HuH-7 (cell line): Measurements from ENCODE around the gene TEAD1.
A peak's percentile ranks its signal among the peaks of the same experiment; 100 is the strongest.

ENCODE experiments used
- DNase-seq: peaks from one replicate; pipeline ENCODE4 v3.0.0; 2011; ENCODE audit warnings: low spot score

Gene TEAD1

GRCh38 chr11:12673924-12674570, at the start of gene TEAD1:
TEAD1 (plus strand) TSS chr11:12674421.
- peak; percentile 94 for DNase-seq

GRCh38 chr11:12624595-12624994, 49.6 kb upstream of the TEAD1 start:
- DNase-seq, result no peak

- no peak for DNase-seq
Observed at GRCh38 chr11:12625438-12626071, 48.7 kb upstream of the TEAD1 start.

- DNase-seq, result no peak
Observed at GRCh38 chr11:12626616-12627015, 47.6 kb upstream of the TEAD1 start.

- no peak for DNase-seq
Observed at GRCh38 chr11:12628314-12628713, 45.9 kb upstream of the TEAD1 start.

- DNase-seq, result no peak
Observed at GRCh38 chr11:12629601-12630313, 44.5 kb upstream of the TEAD1 start.

DNA sequence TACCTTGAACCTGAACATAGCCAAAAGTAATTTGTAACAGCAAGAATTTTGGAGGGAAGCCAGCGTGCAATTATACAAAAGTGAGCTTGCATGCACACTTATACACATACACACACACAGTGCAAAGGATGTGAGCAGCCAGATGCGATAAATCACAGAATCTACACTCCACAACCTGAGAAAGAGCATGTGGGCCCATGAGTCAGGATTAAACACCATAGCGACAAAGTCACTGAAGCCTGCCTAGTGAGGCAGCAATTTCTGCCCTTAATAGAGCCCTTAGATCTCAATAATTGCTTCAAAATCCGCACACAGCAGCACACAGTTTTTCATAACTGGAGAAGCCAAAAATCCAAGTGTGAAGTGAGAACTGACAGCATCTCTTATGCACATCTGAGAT, 42.6 kb upstream of the TEAD1 start:
- DNase-seq, result no peak

DNA sequence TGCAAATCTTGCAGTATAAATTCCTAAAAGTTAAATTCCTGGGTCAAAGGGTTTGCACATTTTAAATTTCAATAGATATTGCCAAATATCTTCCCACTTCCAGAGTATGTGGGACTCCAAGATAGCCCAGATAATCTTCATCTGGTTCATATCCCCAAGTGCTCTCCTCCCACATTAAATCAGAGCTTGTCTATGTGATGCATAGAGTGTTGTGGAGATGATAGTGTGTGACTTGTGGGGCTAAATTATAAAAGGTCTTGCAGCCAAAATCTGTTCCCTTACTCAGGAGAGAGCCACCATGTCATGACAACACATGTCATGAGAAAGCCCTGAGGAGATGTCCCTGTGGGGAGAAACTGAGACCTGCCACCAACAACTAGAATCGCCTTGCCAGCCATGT, 39.9 kb upstream of the TEAD1 start:
- no peak for DNase-seq

DNA sequence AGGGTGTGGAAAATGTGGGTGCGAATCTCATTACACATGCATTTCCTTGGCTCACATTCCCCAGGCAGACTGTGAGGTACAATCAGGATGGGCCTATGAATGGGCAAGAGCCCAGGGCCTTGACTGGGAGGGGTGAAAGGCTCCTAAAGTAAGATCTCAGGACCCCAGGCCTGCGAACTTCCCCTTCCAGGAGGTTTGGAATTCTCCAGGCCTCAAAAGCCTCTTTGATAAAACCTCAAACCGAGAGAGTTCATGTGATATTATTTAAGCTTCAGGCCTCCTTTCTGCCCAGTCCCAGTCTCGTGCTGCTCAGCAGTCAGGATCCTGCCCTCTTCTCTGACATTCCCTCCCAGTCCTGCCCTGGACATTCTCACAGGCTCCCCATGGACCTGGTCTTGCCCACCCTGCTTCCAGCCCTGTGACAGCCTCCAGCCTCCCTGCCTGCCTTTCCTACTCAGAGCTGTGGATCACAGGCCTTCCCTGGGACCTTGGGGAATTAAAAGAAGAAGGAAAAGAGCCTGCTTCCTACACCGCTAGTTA, 37.3 kb upstream of the TEAD1 start:
- DNase-seq, result no peak

- DNase-seq, result no peak
Observed at GRCh38 chr11:12639388-12639787, 34.8 kb upstream of the TEAD1 start.

DNA sequence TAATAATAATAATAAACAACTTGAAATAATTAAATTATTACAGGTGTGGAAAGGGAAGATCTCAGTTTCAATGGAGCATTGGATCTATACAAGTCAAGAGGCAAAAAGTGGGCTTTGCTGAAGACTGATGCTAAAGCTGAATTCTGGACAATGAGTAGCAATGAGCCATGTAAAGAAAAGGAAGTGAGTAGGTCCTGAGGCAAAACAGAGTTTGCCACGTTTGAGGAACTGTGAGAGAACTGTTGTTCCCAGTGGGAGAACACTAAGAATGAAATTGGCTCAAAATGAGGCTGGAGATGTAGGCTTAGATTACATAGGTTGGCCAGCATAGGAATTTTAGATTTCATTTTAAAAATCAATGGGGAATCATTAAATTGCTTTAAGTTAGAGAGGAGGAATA, 33.9 kb upstream of the TEAD1 start:
- DNase-seq, result no peak

DNA sequence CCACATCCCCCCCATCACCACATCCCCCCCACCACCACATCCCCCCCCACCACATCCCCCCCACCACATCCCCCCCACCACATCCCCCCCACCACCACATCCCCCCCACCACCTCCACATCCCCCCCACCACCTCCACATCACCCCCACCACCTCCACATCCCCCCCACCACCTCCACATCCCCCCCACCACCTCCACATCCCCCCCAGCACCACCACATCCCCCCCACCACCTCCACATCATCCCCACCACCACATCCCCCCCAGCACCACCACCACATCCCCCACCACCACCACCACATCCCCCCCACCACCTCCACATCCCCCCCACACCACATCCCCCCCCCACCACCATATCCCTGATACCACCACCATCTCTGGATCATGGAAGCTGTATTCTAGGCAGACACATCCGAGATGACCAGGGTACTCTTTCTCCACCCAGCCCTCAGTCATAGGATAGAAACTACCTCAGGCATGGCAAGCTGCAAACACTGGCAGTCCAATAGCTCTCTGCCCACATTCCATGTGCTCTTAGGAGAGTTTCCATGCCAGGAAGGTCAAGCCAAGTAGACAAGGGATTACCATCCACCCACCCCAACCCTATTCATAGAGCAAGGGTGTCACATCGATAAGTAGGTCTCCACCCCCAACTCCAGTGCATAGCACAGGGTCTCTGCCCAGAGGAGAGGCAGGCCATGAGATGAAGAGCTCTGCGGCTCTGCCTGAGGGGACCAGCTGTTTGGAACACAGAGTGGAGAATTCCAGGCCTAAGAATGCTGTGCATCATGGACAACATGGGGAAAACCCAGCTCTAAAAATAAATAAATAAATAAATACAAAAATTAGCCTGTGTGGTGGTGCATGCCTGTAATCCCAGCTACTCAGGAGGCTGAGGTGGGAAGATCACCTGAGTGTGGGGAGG, 33.0 kb upstream of the TEAD1 start:
- DNase-seq, result peak; percentile 37

- DNase-seq, result no peak
Observed at GRCh38 chr11:12642040-12642439, 32.2 kb upstream of the TEAD1 start.

- no peak for DNase-seq
Observed at GRCh38 chr11:12642806-12643428, 31.3 kb upstream of the TEAD1 start.

GRCh38 chr11:12646478-12646877, 27.7 kb upstream of the TEAD1 start:
- no peak for DNase-seq

- no peak for DNase-seq
Observed at GRCh38 chr11:12653729-12654128, 20.5 kb upstream of the TEAD1 start.

DNA sequence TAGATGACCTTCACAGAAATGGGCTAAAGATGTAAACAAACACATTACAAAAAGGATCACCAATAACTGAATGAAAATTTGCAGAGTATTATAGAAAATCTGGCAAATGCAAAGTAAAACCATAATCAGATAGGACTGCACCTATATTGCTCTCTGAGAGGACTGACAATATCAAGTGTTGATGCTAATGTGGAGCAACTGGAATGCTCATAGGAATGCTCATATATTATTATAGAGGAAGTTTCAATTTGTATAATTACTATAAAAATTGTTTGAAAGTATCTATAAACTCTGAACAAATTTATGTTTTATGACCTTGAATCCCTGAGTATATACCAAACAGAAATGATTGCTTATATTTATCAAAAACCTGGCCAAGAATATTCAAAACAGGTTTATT, 18.4 kb upstream of the TEAD1 start:
- DNase-seq, result no peak

DNA sequence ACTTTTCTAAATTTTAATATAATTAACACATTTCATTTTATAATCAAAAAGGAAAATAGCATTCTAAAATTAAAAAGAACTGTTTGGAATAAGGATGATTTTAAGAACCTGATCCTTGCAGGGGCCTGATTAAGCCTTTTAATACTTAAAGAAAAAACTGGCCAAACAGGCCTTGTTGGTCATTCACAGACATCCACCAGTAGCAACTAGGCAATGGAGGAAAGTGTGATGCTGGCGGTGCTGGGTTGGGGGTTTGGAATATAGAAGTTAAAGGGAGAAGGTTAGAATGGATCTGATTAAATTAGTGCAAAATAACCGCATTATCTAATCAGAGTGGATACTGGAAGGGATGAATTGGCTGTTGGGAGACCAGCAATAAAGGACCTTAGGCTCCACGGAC, 16.9 kb upstream of the TEAD1 start:
- DNase-seq, result no peak

DNA sequence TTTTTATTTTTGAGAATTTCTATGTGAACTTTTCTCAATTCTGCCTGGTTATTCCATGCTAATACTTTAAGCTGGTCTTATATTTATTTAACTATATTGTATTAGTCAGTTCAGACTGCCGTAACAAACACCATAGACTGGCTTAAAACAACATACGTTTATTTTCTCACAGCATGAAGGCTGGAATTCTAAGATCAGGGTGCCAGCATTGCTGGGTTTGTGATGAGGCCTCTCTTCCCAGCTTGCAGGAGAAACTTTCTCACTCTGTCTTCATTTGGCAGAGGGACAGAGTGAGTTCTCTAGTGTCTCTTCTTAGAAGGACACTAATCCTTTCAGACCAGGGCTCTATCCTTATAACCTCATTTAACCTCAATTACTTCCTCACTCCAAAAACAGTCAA, 16.2 kb upstream of the TEAD1 start:
- DNase-seq, result no peak

GRCh38 chr11:12662101-12662689, 12.0 kb upstream of the TEAD1 start:
- DNase-seq, result no peak

GRCh38 chr11:12664385-12664784, 9.8 kb upstream of the TEAD1 start:
- no peak for DNase-seq
